CD4-positive, alpha-beta T cell treated with Interleukin-6 at 100 ng/mL for 8 hours (primary cell): ENCODE measurements around the gene TLX2.

Source experiments
- DNase-seq: peaks from one replicate; pipeline ENCODE4 v3.0.0-alpha.2; 2020; ENCODE audit warnings: mixed read lengths, low spot score

TLX2 gene

DNA sequence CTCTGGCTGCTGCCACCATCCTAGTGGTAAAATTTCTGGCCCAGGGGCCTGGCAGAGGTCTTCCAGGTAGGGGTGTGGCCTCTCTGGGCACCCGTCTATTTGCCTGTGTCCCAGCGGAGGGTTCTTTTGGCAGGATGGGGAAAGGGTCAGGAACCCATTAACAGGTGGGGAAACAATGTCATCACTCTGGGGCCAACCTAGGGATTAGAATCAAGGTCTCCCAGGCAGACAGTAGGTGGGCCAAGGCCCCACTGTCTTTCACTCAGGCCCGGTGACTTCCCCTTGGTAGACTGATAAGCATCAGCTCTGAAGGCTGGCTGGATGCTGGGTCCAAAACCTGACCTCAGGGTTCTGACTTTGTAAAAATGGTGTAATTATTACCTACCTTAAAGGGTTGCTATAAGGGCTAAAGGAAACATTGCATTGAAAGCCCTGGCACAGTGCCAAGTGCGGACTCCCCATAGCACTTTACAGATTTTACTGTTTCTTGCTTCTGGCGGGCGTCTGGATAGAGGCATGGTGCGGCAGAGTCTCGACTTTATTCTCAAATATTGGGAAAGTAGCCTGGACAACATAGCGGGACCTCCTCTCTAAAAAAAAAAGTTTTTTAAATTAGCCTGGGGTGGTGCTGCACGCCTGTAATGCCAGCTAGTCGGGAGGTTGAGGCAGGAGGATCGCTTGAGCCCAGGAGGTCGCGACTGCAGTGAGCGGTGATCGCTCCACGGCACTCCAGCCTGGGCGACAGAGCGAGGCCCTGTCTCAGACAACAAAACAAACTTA is 17.1 kb upstream of the TLX2 start:
- no peak for DNase-seq

GRCh38 chr2:74497777-74498499 is 16.3 kb upstream of the TLX2 start:
- no peak for DNase-seq

GRCh38 chr2:74498500-74499266 is 15.6 kb upstream of the TLX2 start:
- DNase-seq: no peak

- DNase-seq: no peak
These were observed 14.8 kb upstream of the TLX2 start, which contains the start of gene LBX2 for GRCh38 chr2:74499267-74499939. LBX2 (minus strand) TSS chr2:74499603; CDS start chr2:74499537, 66 bp downstream.

- DNase-seq: no peak
These were observed 14.2 kb upstream of the TLX2 start for GRCh38 chr2:74499940-74500577.

- no peak for DNase-seq
These were observed 13.7 kb upstream of the TLX2 start for GRCh38 chr2:74500578-74500946.

DNA sequence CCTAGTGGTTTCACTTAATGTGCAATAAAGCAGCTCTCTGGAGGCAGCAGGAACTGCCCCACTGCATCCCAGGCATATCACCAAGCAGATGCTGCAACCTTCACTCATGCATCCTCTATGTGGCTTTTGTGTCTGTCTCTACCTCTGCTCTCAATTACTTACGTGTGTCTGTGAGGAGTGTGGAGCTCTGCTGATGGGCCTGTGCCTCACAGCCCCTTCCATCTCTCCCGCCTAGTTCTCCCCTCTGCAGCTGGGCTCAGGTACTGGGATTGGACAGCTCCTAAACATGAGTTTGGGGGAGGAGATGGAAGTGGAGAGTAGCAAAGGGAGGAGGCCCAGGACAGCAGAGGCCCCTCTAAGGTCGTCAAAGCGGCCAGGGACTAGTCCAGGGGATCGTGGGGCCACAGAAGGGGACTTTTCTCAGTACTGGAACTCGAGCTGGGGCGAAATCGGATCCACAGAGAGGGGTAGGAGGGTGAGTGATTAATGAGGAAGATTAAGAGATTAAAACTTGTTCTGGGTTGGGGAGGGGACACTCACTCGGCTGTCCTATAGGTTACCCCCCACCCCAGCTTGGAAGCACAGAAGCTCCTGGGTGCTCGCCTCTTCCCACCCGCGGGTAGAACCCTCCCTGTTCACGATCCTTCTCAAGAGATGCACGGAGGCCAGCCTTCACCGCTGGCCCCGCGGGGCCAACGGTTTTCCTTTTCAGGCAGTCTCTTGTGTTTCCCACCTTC is 12.7 kb upstream of the TLX2 start:
- DNase-seq: no peak

GRCh38 chr2:74502147-74502719 is 12.0 kb upstream of the TLX2 start:
- no peak for DNase-seq

DNA sequence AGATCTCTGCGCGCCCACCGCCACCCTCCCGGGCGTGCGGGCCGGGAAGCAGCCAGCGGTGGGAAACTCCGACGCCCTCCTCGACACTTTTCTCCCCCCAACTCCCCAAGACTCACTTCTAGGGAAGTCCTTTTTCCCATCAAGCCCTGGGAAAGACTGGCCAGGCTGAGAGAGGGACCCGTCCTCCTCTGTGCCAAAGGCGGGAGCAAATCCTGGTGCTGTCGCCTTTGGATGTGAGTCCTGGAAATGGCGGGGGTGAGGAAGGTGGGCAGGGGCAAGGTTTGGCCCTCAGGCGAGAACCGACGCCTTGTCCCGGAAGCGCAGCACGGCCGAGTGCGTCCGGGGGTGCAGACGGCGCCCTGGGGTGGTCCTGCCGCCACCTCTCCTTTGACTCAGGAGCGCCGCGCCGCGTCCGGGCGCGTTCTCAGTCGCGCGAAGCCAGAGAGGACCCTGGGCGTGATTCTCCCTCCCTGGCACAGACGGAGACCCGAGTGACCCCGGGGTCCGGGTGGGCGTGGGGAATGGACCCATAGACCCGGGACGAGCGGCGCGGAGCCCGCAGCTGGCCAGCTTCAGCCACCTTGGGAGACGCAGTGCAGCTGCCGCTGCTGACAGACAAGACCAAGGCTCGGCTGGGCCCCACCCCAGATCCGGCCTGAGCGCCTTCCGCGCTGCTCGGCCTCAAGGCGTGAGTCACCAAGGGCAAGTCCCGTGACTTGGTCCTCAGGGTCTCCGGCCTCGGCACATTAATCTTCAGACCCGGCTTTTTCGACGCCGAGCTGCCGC is 11.3 kb upstream of the TLX2 start:
- DNase-seq: peak; percentile 34

DNA sequence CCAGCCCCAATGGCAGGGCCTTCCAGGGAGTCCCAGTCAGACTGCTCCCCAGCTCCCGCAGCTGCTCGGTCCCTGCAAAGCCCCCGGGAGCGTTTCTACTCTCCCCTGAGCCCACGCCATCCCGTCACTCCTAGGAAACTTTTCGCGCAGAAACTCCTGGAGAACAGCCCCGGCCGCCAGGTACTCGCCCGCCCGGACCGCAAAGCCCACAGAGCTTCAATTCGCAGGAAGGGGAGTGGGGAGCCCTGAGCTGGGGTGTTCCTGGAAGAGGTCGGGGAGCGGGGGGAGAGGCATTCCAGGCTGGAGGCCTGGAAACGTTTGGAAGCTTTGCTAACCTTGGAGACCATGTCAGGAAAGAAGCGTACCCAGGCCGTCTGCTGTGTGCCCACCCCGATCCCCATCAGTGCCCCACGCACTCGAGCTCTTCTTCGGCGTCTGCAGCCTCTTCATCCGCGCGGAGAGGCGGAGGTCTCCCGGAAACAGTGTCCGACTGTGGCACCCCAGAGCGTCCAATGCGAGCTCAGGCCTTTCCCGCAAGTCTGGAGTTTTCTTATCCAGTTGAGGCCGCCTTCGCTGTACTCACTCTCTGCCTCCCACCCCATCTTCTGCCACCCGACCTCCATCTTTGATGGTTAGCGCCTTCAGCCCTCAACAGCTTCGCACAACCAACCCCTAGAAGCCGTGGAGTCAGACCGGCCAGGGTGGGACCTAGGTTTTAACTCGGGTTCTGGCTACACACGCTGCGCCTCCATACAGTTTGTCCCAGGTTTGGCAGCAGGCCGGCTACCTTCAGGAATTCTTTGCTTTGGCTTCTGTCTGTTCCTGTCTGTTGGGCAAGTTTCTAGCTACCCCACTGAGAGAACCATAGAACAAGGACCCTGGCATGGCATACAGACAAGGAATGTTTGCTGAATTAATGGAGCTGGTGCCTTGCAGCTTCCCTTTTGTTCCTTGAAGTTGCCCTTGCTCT is 10.5 kb upstream of the TLX2 start:
- DNase-seq: no peak

- DNase-seq: no peak
These were observed 9.7 kb upstream of the TLX2 start for GRCh38 chr2:74504591-74504990.

GRCh38 chr2:74505448-74506246 is 8.6 kb upstream of the TLX2 start:
- no peak for DNase-seq

GRCh38 chr2:74507145-74507925 is 6.9 kb upstream of the TLX2 start, which contains the start of gene PCGF1:
PCGF1 (minus strand) TSS chr2:74507695; CDS start chr2:74507668, 27 bp downstream.
- peak; percentile 98 for DNase-seq

GRCh38 chr2:74507926-74508520 is 6.2 kb upstream of the TLX2 start:
- DNase-seq: no peak

GRCh38 chr2:74510272-74510671 is 4.0 kb upstream of the TLX2 start:
- DNase-seq: no peak
